MCF 10A (cell line): ENCODE data around the gene SETBP1. TPM values are rescaled to one million over a fixed set of nuclear protein-coding genes. Genes with fewer than 3 reads are reported as not detected.
A peak's percentile ranks its signal among the peaks of the same experiment; 100 is the strongest.

ENCODE experiments used
- BruUV-seq: library from RNA; stranded (reverse); fragments of 400-500 nt; replicated peaks from 2 replicates; lab custom pipeline; 2021; lab: Mats Ljungman, UMichigan
- CTCF ChIA-PET: fragments of 300-600 bp; sonication (Branson Sonifier 250); formaldehyde crosslinking; extraction: SDS; loops from one replicate; lab custom pipeline; 2021; ENCODE audit warnings: antibody characterized with exemption, inconsistent platforms; lab: Yijun Ruan, JAX
- POLR2A ChIA-PET: fragments of 300-600, 350-650 bp; sonication (Branson Sonifier 250); formaldehyde crosslinking; extraction: SDS; loops from one replicate; lab custom pipeline; 2020; ENCODE audit warnings: antibody characterized with exemption, inconsistent platforms; lab: Yijun Ruan, JAX
- DNase-seq: peaks from one replicate; pipeline ENCODE4 v3.0.0-alpha.2; 2018; ENCODE audit not compliant: unreplicated experiment
- H3K27ac Mint-ChIP-seq: one replicate; pipeline ENCODE4 v1.8.0; 2022; ENCODE audit warnings: mild to moderate bottlenecking, low read depth, mixed read lengths; ENCODE audit not compliant: unreplicated experiment
- H3K27me3 Mint-ChIP-seq: one replicate; pipeline ENCODE4 v1.8.0; 2022; ENCODE audit warnings: mixed read lengths; ENCODE audit not compliant: insufficient read depth, unreplicated experiment
- H3K36me3 Mint-ChIP-seq: one replicate; pipeline ENCODE4 v1.8.0; 2022; ENCODE audit warnings: mild to moderate bottlenecking, moderate library complexity, mixed read lengths; ENCODE audit not compliant: insufficient read depth, unreplicated experiment
- H3K4me1 Mint-ChIP-seq: one replicate; pipeline ENCODE4 v1.8.0; 2022; ENCODE audit warnings: mixed read lengths; ENCODE audit not compliant: insufficient read depth, unreplicated experiment
- H3K4me3 Mint-ChIP-seq: one replicate; pipeline ENCODE4 v1.8.0; 2022; ENCODE audit warnings: mild to moderate bottlenecking, moderate library complexity, mixed read lengths; ENCODE audit not compliant: unreplicated experiment
- H3K9me3 Mint-ChIP-seq: one replicate; pipeline ENCODE4 v1.8.0; 2022; ENCODE audit warnings: mixed read lengths; ENCODE audit not compliant: unreplicated experiment
- intact Hi-C: fragments of 100-400 bp; cut with micrococcal nuclease; formaldehyde crosslinking; loops from 2 replicates; pipeline ENCODE4 v1.14.1; 2022
- total RNA-seq: library from RNA; stranded (reverse); gene quantifications from 2 replicates; pipeline ENCODE4 v1.2.3, GENCODE V29; 2022
- TF ChIP-seq, protein P1 (sequence below): fragments of 200-600 bp; IDR thresholded peaks from one replicate; pipeline ENCODE4 v1.8.0; 2022; ENCODE audit warnings: antibody characterized with exemption, mild to moderate bottlenecking; ENCODE audit not compliant: unreplicated experiment

The SETBP1 gene
- total RNA-seq, 1 experiment from 2014 or later: 4.8 TPM

DNA sequence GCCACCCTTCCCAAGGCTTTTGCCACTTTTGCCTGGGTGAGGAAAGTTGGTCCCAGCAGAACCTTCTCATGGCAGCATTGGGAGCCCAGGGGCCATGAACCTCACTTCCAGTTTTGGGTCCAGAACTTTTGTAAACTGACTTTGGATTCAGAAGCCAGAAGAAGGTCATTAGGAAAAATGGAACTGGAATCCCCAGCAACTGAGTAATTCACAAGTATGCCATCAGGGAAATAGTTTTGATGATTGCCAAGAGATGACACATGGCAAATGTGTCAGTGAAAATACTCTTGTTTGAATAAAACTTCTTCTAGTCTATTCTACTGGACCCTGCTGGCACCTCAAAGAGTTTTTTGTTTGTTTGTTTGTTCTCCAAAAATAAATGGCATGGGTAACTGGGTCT, 203.7 kb downstream of the SETBP1 start:
- H3K9me3 Mint-ChIP-seq: no peaks in the 10 kb centered on the region
- peaks cover 11% of the 10 kb centered on the region for H3K4me1 Mint-ChIP-seq
- intact Hi-C loops: loop anchor here (10.0 kb wide), 1 partner anchor 50 kb away; no protein-coding TSS in a partner anchor
- ChIA-PET POLR2A (no interaction called here), CTCF (no interaction called here)
- H3K27me3 Mint-ChIP-seq: no peaks in the 10 kb centered on the region
- H3K4me3 Mint-ChIP-seq: no peak overlapping the region
- no peak overlapping the region for H3K27ac Mint-ChIP-seq
- BruUV-seq: no TSS peak
- TF ChIP-seq, protein P1, sequence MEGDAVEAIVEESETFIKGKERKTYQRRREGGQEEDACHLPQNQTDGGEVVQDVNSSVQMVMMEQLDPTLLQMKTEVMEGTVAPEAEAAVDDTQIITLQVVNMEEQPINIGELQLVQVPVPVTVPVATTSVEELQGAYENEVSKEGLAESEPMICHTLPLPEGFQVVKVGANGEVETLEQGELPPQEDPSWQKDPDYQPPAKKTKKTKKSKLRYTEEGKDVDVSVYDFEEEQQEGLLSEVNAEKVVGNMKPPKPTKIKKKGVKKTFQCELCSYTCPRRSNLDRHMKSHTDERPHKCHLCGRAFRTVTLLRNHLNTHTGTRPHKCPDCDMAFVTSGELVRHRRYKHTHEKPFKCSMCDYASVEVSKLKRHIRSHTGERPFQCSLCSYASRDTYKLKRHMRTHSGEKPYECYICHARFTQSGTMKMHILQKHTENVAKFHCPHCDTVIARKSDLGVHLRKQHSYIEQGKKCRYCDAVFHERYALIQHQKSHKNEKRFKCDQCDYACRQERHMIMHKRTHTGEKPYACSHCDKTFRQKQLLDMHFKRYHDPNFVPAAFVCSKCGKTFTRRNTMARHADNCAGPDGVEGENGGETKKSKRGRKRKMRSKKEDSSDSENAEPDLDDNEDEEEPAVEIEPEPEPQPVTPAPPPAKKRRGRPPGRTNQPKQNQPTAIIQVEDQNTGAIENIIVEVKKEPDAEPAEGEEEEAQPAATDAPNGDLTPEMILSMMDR: no peak
- DNase-seq: no peak
- no peaks in the 10 kb centered on the region for H3K36me3 Mint-ChIP-seq

GRCh38 chr18:44885507-44885906, 204.8 kb downstream of the SETBP1 start:
- no peak for DNase-seq
- no peaks in the 10 kb centered on the region for H3K27me3 Mint-ChIP-seq
- peaks cover under 1% of the 10 kb centered on the region for H3K9me3 Mint-ChIP-seq
- H3K27ac Mint-ChIP-seq: no peak overlapping the region
- peaks cover 11% of the 10 kb centered on the region for H3K4me1 Mint-ChIP-seq
- no peak overlapping the region for H3K4me3 Mint-ChIP-seq
- POLR2A ChIA-PET: interaction anchor here (0.6 kb wide), 1 partner anchor 303 kb away, joined by 5 read pairs; no protein-coding TSS in a partner anchor
- intact Hi-C loops: loop anchor here (10.0 kb wide), 1 partner anchor 51 kb away; no protein-coding TSS in a partner anchor
- no peaks in the 10 kb centered on the region for H3K36me3 Mint-ChIP-seq
- CTCF ChIA-PET: interaction anchor here (0.7 to 0.8 kb wide), 2 partner anchors 21 to 62 kb away, joined by 3 read pairs; no protein-coding TSS in a partner anchor
- no TSS peak for BruUV-seq
- TF ChIP-seq, protein P1: no peak

DNA sequence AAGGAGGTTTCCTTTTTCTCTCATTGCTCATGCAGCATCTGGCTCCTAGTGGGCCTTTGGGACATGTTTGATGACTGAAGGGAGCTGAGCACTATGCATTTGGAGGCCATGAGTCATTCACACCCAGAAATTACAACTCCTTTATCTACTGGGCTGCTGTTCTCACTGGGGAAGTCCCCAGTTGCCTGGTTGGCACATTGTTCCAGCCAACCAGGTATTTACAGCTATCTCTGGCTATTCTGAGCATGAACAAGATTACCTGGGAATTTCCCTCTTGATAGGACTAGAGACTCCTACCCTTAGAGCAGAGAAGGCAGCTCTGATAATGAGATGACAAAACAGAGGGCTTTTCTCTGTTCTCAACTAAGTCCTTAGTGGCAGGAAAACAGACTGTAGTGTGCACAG, 206.5 kb downstream of the SETBP1 start:
- Mint-ChIP-seq H3K4me3 (no peak overlapping the region), H3K9me3 (peaks cover 7% of the 10 kb centered on the region), H3K36me3 (no peaks in the 10 kb centered on the region), H3K4me1 (peaks cover 11% of the 10 kb centered on the region), H3K27ac (peak overlapping the region; percentile 80), H3K27me3 (no peaks in the 10 kb centered on the region)
- ChIA-PET CTCF (interaction anchor here (0.6 to 1.3 kb wide), 7 partner anchors 9 to 1266 kb away, joined by 3 to 9 read pairs (median 4); no protein-coding TSS in a partner anchor), POLR2A (interaction anchor here (0.6 to 1.1 kb wide), 3 partner anchors 9 to 155 kb away, joined by 3 to 5 read pairs (median 4); no protein-coding TSS in a partner anchor)
- TF ChIP-seq, protein P1: no peak
- peak; percentile 73 for DNase-seq
- intact Hi-C loops: loop anchor here (2.0 to 10.0 kb wide), 2 partner anchors 52 to 208 kb away; no protein-coding TSS in a partner anchor
- no TSS peak for BruUV-seq

- peaks cover 7% of the 10 kb centered on the region for H3K9me3 Mint-ChIP-seq
- intact Hi-C loops: loop anchor here (10.0 kb wide), 1 partner anchor 54 kb away; no protein-coding TSS in a partner anchor
- H3K27ac Mint-ChIP-seq: no peak overlapping the region
- ChIA-PET POLR2A (interaction anchor here (0.7 to 1.0 kb wide), 2 partner anchors 33 to 37 kb away, joined by 3 read pairs; no protein-coding TSS in a partner anchor), CTCF (interaction anchor here (0.8 kb wide), 1 partner anchor 166 kb away, joined by 4 read pairs; no protein-coding TSS in a partner anchor)
- H3K4me1 Mint-ChIP-seq: peaks cover 11% of the 10 kb centered on the region
- H3K4me3 Mint-ChIP-seq: no peak overlapping the region
- no TSS peak for BruUV-seq
- no peaks in the 10 kb centered on the region for H3K36me3 Mint-ChIP-seq
- no peaks in the 10 kb centered on the region for H3K27me3 Mint-ChIP-seq
- TF ChIP-seq, protein P1: no peak
- no peak for DNase-seq
These were observed 208.4 kb downstream of the SETBP1 start for GRCh38 chr18:44889111-44889510.
